Measurements from ENCODE around the gene PPM1F. TPM values are rescaled to one million over a fixed set of nuclear protein-coding genes. Genes with fewer than 3 reads are reported as not detected.
"Not testable (repeated sequence)": the region's sequence is repeated elsewhere in the genome, so short reads cannot be mapped to it uniquely, and the experiment has no call there.

PPM1F gene
- total RNA-seq, 4 donors from 2014 or later: 22.9 to 67.3 (median 32.4) TPM

GRCh38 chr22:21896951-21897513 lies 55.6 kb downstream of the PPM1F start:
- no peak for ATAC-seq (ENCODE audit: low FRiP score)
- no peak for DNase-seq (ENCODE audit: low spot score)
- TF ChIP-seq CTCF (IDR thresholded peaks at IDR 0.05): no peak

GRCh38 chr22:21896275-21896674 lies 56.4 kb downstream of the PPM1F start:
- not testable (repeated sequence) for ATAC-seq (ENCODE audit: low FRiP score); DNase-seq (ENCODE audit: low spot score)

GRCh38 chr22:21894799-21895198 lies 57.8 kb downstream of the PPM1F start:
- DNase-seq (ENCODE audit: low spot score) (no peak), ATAC-seq (ENCODE audit: low FRiP score) (no peak)
- no peak for TF ChIP-seq CTCF (IDR thresholded peaks at IDR 0.05)

GRCh38 chr22:21889251-21889990 lies 63.2 kb downstream of the PPM1F start:
- no peak for TF ChIP-seq CTCF (IDR thresholded peaks at IDR 0.05)
- DNase-seq (ENCODE audit: low spot score): no peak
- no peak for ATAC-seq (ENCODE audit: low FRiP score)

- DNase-seq (ENCODE audit: low spot score) (no peak), ATAC-seq (ENCODE audit: low FRiP score) (no peak)
- TF ChIP-seq CTCF (IDR thresholded peaks at IDR 0.05): no peak
Measured at GRCh38 chr22:21887841-21888240, 64.8 kb downstream of the PPM1F start.

- not testable (repeated sequence) for DNase-seq (ENCODE audit: low spot score); ATAC-seq (ENCODE audit: low FRiP score)
Measured at GRCh38 chr22:21883930-21884329, 68.7 kb downstream of the PPM1F start.

GRCh38 chr22:21882754-21883333 lies 69.8 kb downstream of the PPM1F start:
- ATAC-seq (ENCODE audit: low FRiP score); DNase-seq (ENCODE audit: low spot score): not testable (repeated sequence)

GRCh38 chr22:21881841-21882753 lies 70.6 kb downstream of the PPM1F start:
- ATAC-seq (ENCODE audit: low FRiP score) (no peak), DNase-seq (ENCODE audit: low spot score) (no peak)
- no peak for TF ChIP-seq CTCF (IDR thresholded peaks at IDR 0.05)

All from omental fat pad (tissue), 4 donors.